ENCODE results near the gene L3MBTL4.

DNA sequence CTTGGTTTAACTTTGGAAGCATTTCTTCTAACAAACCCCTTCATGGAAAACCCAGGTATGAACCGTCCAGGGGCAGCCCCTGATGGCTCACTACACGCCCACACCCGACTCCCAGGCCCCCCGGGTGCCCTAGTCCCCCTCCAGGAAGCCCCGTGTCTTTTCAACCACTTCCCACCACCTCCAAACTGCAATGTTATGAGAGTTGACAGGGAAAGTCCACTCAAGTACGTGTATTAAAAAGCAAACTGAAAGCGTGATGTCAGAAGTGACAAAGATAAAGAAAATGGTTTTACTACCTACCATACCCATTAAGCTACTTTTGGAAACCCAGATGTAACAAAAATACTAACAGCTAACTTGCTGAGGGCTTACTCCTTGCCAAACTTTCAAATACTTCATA is 51.5 kb downstream of the L3MBTL4 start:
- TF ChIP-seq, protein P1, sequence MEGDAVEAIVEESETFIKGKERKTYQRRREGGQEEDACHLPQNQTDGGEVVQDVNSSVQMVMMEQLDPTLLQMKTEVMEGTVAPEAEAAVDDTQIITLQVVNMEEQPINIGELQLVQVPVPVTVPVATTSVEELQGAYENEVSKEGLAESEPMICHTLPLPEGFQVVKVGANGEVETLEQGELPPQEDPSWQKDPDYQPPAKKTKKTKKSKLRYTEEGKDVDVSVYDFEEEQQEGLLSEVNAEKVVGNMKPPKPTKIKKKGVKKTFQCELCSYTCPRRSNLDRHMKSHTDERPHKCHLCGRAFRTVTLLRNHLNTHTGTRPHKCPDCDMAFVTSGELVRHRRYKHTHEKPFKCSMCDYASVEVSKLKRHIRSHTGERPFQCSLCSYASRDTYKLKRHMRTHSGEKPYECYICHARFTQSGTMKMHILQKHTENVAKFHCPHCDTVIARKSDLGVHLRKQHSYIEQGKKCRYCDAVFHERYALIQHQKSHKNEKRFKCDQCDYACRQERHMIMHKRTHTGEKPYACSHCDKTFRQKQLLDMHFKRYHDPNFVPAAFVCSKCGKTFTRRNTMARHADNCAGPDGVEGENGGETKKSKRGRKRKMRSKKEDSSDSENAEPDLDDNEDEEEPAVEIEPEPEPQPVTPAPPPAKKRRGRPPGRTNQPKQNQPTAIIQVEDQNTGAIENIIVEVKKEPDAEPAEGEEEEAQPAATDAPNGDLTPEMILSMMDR (IDR thresholded peaks at IDR 0.05): no peak
- no peak for TF ChIP-seq EZH2phosphoT487 (IDR thresholded peaks at IDR 0.05)

Data from neural progenitor cell (in vitro differentiated cells).